ENCODE data around the gene GATA5.

Gene GATA5, protein sequence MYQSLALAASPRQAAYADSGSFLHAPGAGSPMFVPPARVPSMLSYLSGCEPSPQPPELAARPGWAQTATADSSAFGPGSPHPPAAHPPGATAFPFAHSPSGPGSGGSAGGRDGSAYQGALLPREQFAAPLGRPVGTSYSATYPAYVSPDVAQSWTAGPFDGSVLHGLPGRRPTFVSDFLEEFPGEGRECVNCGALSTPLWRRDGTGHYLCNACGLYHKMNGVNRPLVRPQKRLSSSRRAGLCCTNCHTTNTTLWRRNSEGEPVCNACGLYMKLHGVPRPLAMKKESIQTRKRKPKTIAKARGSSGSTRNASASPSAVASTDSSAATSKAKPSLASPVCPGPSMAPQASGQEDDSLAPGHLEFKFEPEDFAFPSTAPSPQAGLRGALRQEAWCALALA

DNA sequence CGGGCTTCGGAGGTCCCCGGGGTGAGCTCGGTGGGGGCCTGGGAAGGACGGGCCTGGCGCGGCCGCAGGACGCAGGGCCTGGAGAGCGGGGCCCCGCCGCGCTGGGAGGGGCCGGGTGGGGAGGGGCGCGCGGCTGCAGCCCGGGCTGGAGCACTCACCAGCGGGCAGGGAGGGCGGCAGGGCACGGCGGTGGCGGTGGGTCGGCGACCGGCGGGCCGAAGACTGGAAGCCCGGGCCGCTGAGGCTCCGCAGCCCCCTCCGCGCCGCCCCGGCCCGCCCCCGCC lies at the start of gene GATA5:
TSS of gene GATA5 (minus strand) at position 224 of the 284 bp plus-strand sequence. CDS start 474 bp downstream, outside the sequence.
- TF ChIP-seq ZBTB7A (IDR thresholded peaks at IDR 0.05; ENCODE audit: low read depth) = 0 out of 2 replicates have a peak, but pooled peaks have one; percentile 12
- no peak for TF ChIP-seq YY1 (IDR thresholded peaks at IDR 0.05; ENCODE audit: low read depth)

DNA sequence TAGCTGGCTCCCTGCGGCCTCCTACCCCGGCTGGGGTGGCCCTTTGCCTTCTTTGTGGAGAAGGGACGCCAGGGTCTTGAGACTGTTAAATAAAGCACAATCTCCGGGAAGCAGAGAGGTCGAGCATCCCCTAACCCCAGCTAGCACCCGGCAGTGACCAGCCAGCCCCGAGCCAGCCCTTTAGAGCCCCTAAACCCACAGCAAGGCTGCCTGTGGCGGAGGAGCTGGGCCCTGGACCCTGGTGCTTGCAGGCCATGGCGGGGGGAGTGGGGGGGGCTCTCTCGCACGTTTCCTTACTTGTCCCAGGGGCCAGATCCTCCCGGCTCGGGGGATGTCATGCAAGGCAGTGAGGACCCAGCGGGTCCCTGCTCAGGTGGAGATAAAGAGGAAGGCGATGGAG lies 49.2 kb upstream of the GATA5 start:
- TF ChIP-seq, protein P1, sequence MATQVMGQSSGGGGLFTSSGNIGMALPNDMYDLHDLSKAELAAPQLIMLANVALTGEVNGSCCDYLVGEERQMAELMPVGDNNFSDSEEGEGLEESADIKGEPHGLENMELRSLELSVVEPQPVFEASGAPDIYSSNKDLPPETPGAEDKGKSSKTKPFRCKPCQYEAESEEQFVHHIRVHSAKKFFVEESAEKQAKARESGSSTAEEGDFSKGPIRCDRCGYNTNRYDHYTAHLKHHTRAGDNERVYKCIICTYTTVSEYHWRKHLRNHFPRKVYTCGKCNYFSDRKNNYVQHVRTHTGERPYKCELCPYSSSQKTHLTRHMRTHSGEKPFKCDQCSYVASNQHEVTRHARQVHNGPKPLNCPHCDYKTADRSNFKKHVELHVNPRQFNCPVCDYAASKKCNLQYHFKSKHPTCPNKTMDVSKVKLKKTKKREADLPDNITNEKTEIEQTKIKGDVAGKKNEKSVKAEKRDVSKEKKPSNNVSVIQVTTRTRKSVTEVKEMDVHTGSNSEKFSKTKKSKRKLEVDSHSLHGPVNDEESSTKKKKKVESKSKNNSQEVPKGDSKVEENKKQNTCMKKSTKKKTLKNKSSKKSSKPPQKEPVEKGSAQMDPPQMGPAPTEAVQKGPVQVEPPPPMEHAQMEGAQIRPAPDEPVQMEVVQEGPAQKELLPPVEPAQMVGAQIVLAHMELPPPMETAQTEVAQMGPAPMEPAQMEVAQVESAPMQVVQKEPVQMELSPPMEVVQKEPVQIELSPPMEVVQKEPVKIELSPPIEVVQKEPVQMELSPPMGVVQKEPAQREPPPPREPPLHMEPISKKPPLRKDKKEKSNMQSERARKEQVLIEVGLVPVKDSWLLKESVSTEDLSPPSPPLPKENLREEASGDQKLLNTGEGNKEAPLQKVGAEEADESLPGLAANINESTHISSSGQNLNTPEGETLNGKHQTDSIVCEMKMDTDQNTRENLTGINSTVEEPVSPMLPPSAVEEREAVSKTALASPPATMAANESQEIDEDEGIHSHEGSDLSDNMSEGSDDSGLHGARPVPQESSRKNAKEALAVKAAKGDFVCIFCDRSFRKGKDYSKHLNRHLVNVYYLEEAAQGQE (IDR thresholded peaks at IDR 0.05; ENCODE audit: low read depth) = no peak
- TF ChIP-seq YY1 (IDR thresholded peaks at IDR 0.05; ENCODE audit: low read depth) (no peak), TCF12 (IDR thresholded peaks at IDR 0.05; ENCODE audit: low read depth) (no peak), RAD21 (IDR thresholded peaks at IDR 0.05; ENCODE audit: low read depth) (no peak), EGR1 (IDR thresholded peaks at IDR 0.05) (no peak), TEAD4 (IDR thresholded peaks at IDR 0.05) (no peak), FOXM1 (IDR thresholded peaks at IDR 0.05; ENCODE audit: borderline replicate concordance, low read depth) (no peak), ZBTB7A (IDR thresholded peaks at IDR 0.05; ENCODE audit: low read depth) (no peak), CREB1 (IDR thresholded peaks at IDR 0.05; ENCODE audit: low read depth) (no peak), CEBPB (IDR thresholded peaks at IDR 0.05) (no peak), NFIC (IDR thresholded peaks at IDR 0.05) (no peak), EP300 (IDR thresholded peaks at IDR 0.05; ENCODE audit: borderline replicate concordance) (no peak), TAF1 (IDR thresholded peaks at IDR 0.05; ENCODE audit: low read depth) (no peak)
- TF ChIP-seq, protein P2, sequence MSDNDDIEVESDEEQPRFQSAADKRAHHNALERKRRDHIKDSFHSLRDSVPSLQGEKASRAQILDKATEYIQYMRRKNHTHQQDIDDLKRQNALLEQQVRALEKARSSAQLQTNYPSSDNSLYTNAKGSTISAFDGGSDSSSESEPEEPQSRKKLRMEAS (IDR thresholded peaks at IDR 0.05) = no peak
- TF ChIP-seq, protein P3, sequence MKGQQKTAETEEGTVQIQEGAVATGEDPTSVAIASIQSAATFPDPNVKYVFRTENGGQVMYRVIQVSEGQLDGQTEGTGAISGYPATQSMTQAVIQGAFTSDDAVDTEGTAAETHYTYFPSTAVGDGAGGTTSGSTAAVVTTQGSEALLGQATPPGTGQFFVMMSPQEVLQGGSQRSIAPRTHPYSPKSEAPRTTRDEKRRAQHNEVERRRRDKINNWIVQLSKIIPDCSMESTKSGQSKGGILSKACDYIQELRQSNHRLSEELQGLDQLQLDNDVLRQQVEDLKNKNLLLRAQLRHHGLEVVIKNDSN (IDR thresholded peaks at IDR 0.05) = no peak

DNA sequence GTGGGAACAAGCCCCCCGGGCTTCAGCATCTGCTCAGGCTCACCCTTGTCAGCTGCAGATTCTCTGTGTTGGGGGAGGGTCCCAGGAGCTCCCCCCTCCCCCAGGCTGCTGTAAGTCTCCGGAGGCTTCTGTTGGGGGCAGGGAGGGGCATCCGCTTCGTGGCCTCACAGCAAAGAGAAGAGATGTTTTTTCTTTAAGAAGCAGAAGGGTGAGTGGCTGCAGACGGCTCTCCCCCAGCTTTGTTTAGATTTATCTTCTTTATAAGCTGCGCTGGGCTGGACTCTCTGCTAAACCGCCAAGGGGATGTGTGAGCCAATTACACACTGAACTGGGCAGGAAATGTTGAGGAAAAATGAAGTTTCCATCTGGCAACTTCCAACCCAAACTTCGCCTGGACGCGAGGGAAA lies 48.7 kb upstream of the GATA5 start:
- TF ChIP-seq, protein P3 (IDR thresholded peaks at IDR 0.05) = no peak
- TF ChIP-seq TCF12 (IDR thresholded peaks at IDR 0.05; ENCODE audit: low read depth) = no peak
- no peak for TF ChIP-seq EGR1 (IDR thresholded peaks at IDR 0.05)
- no peak for TF ChIP-seq NFIC (IDR thresholded peaks at IDR 0.05)
- no peak for TF ChIP-seq RAD21 (IDR thresholded peaks at IDR 0.05; ENCODE audit: low read depth)
- TF ChIP-seq, protein P2 (IDR thresholded peaks at IDR 0.05) = no peak
- TF ChIP-seq ZBTB7A (IDR thresholded peaks at IDR 0.05; ENCODE audit: low read depth) = no peak
- TF ChIP-seq, protein P1 (IDR thresholded peaks at IDR 0.05; ENCODE audit: low read depth) = no peak
- TF ChIP-seq TEAD4 (IDR thresholded peaks at IDR 0.05) = no peak
- TF ChIP-seq YY1 (IDR thresholded peaks at IDR 0.05; ENCODE audit: low read depth) = no peak
- no peak for TF ChIP-seq EP300 (IDR thresholded peaks at IDR 0.05; ENCODE audit: borderline replicate concordance)
- no peak for TF ChIP-seq CREB1 (IDR thresholded peaks at IDR 0.05; ENCODE audit: low read depth)
- TF ChIP-seq CEBPB (IDR thresholded peaks at IDR 0.05) = no peak
- no peak for TF ChIP-seq TAF1 (IDR thresholded peaks at IDR 0.05; ENCODE audit: low read depth)

DNA sequence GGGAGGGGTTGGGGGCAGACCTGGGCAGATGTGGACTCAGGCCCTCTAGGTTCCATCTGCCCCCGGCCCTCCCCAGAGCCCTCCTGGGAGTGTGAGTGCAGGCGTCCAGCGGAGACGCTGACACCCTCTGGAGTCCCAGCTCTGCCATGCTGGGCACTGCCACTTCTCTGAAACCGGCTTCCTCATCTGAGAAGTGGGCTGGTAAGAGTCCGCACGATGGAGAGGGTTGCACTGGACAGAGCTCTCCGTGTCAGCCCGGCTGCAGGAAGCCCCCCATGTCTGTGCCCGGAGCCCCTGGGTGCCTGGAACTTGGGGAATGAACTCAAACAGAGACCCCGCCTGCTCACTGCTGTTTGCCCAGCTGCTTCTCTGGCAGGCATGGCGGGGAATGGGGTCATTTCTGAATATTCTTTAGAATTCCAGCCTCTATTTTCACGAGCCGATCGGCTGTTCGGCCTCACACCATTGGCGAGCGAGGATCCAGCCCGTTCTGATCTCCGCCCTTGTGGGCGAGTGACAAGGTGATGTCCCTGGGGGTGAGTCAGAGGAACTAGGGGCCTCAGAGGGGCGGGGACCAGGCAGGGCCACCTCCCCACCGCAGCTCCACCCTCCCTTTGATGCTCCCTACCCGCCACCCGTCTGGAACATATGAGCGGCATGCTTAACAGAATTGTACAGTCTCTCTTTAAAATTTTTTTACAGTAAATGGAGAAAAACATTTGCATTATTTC lies 47.8 kb upstream of the GATA5 start:
- TF ChIP-seq TEAD4 (IDR thresholded peaks at IDR 0.05) = no peak
- no peak for TF ChIP-seq EGR1 (IDR thresholded peaks at IDR 0.05)
- no peak for TF ChIP-seq TCF12 (IDR thresholded peaks at IDR 0.05; ENCODE audit: low read depth)
- TF ChIP-seq CEBPB (IDR thresholded peaks at IDR 0.05) = no peak
- TF ChIP-seq YY1 (IDR thresholded peaks at IDR 0.05; ENCODE audit: low read depth) = no peak

DNA sequence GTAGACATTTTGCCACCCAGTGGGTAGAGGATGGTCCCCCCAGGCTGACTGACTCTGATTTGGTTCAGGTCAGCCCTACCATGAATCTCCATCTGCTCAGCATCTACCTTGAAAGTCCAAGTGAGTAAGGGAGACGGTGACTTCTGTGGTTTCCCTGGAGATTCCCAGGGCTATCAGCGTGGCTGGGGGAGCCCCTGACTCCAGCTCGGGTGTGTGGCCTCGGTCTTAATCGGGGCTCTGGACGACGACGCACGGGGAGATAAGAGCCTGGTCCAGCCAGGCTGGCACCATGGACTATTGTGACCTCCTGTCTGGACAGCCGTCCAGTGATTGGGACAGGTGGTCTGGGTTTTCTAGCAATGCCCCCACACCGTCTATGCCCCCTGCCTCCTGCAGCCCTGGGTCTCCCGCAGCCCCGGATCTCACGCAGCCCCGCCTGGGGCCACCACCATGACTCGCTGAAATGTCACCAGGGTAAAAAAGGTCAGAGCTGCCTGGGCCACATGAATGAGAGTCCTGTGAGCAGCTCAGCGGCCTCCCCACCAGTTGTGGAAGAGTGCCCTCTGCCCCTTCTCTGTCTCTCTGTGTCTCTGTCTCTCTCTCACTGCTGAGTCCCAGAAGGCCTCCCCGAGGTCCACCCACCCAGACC lies 47.1 kb upstream of the GATA5 start:
- no peak for TF ChIP-seq CREB1 (IDR thresholded peaks at IDR 0.05; ENCODE audit: low read depth)
- TF ChIP-seq, protein P3 (IDR thresholded peaks at IDR 0.05) = no peak
- TF ChIP-seq EGR1 (IDR thresholded peaks at IDR 0.05) = no peak
- TF ChIP-seq YY1 (IDR thresholded peaks at IDR 0.05; ENCODE audit: low read depth) = no peak
